Ascending aorta (tissue), 2 donors: ENCODE results near the gene ZNF132. TPM values are rescaled to one million over a fixed set of nuclear protein-coding genes. Genes with fewer than 3 reads are reported as not detected.

ENCODE experiments used
- DNase-seq, 2 donors: peaks; one replicate each; pipeline ENCODE4 v3.0.0-alpha.2; 2019; ENCODE audit warnings: low spot score in 2 of 2
- H3K27ac ChIP-seq, 2 donors: fragments of 200-600 bp; sonication (generic); one replicate each; pipeline ENCODE4 v1.5.1; 2016 to 2017; ENCODE audit warnings: mild to moderate bottlenecking in 1 of 2
- H3K27me3 ChIP-seq: fragments of 200-600 bp; sonication (generic); one replicate; pipeline ENCODE4 v1.5.1; 2017
- H3K36me3 ChIP-seq, 2 donors: fragments of 200-600 bp; sonication (generic); one replicate each; pipeline ENCODE4 v1.5.1; 2016
- H3K4me1 ChIP-seq, 2 donors: fragments of 200-600 bp; sonication (generic); one replicate each; pipeline ENCODE4 v1.5.1; 2016 to 2017; ENCODE audit warnings: mild to moderate bottlenecking in 1 of 2
- H3K4me3 ChIP-seq, 2 donors: fragments of 200-600 bp; sonication (generic); one replicate each; pipeline ENCODE4 v1.5.1; 2016 to 2017; ENCODE audit warnings: mild to moderate bottlenecking in 1 of 2
- H3K9me3 ChIP-seq, 2 donors: fragments of 200-600 bp; sonication (generic); one replicate each; pipeline ENCODE4 v1.5.1; 2016
- intact Hi-C: fragments of 100-400 bp; cut with DNase I; formaldehyde crosslinking; loops from one replicate; pipeline ENCODE4 v1.15.1; 2023
- total RNA-seq: library from RNA; depleted of rRNA; stranded (reverse); fragments of >200 nt; gene quantifications from one replicate; pipeline ENCODE4 v1.1.0, GENCODE V29; 2016
- TF ChIP-seq, protein P1 (sequence below), 3 experiments: fragments of 200-600 bp in 2 of 3; fragments of 450-650 bp in 1 of 3; sonication (generic) in 2 of 3; IDR thresholded peaks; one replicate each; pipeline ENCODE4 v1.5.1; 2016 to 2019; ENCODE audit warnings: antibody characterized with exemption in 3 of 3, mild to moderate bottlenecking in 1 of 3, moderate library complexity in 1 of 3

The ZNF132 gene
- total RNA-seq, 1 donor from 2014 or later: 5.2 TPM

GRCh38 chr19:58386576-58387337, 53.2 kb downstream of the ZNF132 start, which contains the start of gene RPS5:
Gene RPS5 (plus strand): TSS chr19:58387269. CDS start chr19:58388138, 869 bp downstream.
- H3K36me3 ChIP-seq: peaks cover 6 to 23% of the 10 kb centered on the region in 2 donors
- H3K4me3 ChIP-seq: peak within 1 kb of the TSS; percentile 81 to 84
- TF ChIP-seq, protein P1, sequence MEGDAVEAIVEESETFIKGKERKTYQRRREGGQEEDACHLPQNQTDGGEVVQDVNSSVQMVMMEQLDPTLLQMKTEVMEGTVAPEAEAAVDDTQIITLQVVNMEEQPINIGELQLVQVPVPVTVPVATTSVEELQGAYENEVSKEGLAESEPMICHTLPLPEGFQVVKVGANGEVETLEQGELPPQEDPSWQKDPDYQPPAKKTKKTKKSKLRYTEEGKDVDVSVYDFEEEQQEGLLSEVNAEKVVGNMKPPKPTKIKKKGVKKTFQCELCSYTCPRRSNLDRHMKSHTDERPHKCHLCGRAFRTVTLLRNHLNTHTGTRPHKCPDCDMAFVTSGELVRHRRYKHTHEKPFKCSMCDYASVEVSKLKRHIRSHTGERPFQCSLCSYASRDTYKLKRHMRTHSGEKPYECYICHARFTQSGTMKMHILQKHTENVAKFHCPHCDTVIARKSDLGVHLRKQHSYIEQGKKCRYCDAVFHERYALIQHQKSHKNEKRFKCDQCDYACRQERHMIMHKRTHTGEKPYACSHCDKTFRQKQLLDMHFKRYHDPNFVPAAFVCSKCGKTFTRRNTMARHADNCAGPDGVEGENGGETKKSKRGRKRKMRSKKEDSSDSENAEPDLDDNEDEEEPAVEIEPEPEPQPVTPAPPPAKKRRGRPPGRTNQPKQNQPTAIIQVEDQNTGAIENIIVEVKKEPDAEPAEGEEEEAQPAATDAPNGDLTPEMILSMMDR (IDR thresholded peaks at IDR 0.05): no peak
- DNase-seq: peak; percentile 87 to 98
- H3K27me3 ChIP-seq: no peaks in the 10 kb centered on the region
- no peaks in the 10 kb centered on the region for H3K9me3 ChIP-seq
- H3K4me1 ChIP-seq: peaks cover 10 to 31% of the 10 kb centered on the region in 2 donors
- peak within 1 kb of the TSS; percentile 87 to 96 for H3K27ac ChIP-seq
- intact Hi-C loops: loop anchor here (1.0 to 2.0 kb wide), 6 partner anchors 15 to 133 kb away; partner anchors contain the start of genes ZBTB45, ZNF132, ZNF324 and ZNF324B

DNA sequence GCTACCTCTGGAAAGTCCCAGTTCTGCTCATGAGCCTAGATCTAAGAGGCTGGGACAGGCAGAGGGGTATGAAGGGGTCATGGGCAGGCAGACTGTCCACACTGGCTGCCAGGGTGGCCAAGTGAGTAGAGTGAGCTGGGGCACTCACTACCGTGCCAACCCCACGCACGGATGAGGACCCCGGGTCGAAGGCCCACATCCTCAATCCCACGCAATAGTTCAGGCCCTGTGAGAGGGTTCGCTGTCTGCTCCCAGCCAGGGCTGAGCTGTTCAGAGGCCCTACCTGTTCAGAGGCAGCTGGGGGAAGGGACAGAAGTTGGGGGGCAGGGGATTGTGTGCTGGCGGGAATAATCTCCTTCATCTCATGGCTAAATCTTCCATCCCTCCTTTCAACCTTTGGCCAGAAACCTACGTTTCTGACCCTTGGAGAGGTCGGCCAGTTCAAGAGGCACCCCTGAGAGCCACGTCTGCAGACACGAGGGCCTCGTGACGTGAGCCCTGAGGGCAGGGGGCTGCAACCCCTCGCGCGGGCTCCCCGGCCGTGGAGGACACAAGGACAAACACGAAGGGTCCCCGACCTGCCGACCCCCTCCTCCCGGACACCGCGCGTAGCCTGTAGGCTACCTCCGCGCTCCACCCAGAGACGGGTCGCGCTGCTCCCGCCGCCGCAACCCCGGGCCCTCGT, 53.9 kb downstream of the ZNF132 start:
- Histone ChIP-seq H3K36me3 (peaks cover 4 to 18% of the 10 kb centered on the region in 2 donors), H3K27ac (peak overlapping the region; percentile 87 to 96), H3K4me3 (peak overlapping the region; percentile 81 to 84), H3K4me1 (peaks cover 10 to 36% of the 10 kb centered on the region in 2 donors), H3K27me3 (no peaks in the 10 kb centered on the region), H3K9me3 (no peaks in the 10 kb centered on the region)
- TF ChIP-seq, protein P1 (IDR thresholded peaks at IDR 0.05): no peak
- intact Hi-C loops: loop anchor here (1.0 to 2.0 kb wide), 3 partner anchors 54 to 81 kb away; partner anchors contain the start of genes ZNF132, ZNF324 and ZNF324B
- DNase-seq: no peak

- Histone ChIP-seq H3K9me3 (no peaks in the 10 kb centered on the region), H3K36me3 (peaks cover 4 to 12% of the 10 kb centered on the region in 2 donors), H3K4me1 (peaks cover 10 to 32% of the 10 kb centered on the region in 2 donors), H3K27ac (peak overlapping the region; percentile 87 to 96), H3K4me3 (peak overlapping the region; percentile 81 to 84), H3K27me3 (no peaks in the 10 kb centered on the region)
- intact Hi-C loops: no loop called here
- DNase-seq: no peak
- TF ChIP-seq, protein P1 (IDR thresholded peaks at IDR 0.05): no peak
Observed at GRCh38 chr19:58385313-58385890, 54.6 kb downstream of the ZNF132 start.

DNA sequence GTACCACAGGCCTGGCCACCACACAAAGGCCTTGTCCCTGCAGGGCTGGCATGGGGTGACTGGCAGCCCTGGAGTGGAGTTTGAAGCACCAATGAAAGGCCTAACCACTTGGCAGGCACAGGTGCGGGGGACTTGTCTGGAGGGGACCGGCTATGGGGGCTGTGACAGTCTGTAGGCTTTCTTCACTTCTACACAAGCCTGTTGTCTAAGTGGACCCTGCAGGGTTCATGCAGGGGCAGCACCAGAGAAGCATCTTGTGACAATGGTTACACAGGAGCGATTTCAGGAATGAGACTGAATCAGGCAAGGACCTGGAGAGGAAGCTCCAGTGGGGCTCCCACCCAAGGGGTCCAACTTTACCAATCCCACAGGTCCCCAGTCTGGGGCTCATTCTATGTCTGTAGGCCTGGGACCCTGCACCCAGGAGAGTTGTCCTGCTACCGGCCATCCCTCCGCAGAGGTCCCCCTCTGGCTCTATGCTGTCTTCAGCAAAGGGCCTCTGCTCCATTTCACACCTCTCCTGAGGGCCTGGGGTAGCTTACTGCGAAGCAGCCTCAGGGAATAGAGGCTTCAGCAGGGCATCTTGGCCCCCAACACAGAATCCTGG, 56.9 kb downstream of the ZNF132 start:
- no peak overlapping the region for H3K27ac ChIP-seq
- DNase-seq: no peak
- intact Hi-C loops: no loop called here
- H3K27me3 ChIP-seq: no peaks in the 10 kb centered on the region
- TF ChIP-seq, protein P1 (IDR thresholded peaks at IDR 0.05): no peak
- peaks cover 0 to under 1% of the 10 kb centered on the region in 2 donors for H3K36me3 ChIP-seq
- no peak overlapping the region for H3K4me3 ChIP-seq
- peaks cover 13 to 36% of the 10 kb centered on the region in 2 donors for H3K4me1 ChIP-seq
- no peaks in the 10 kb centered on the region for H3K9me3 ChIP-seq

Other genes starting within 250 kb of the ZNF132 start
- 3.9 TPM for gene ZNF544, start 211.2 kb downstream of the ZNF132 start, total RNA-seq
- 6.0 TPM for gene ZNF8, start 161.2 kb downstream of the ZNF132 start, total RNA-seq
- gene ERVK3-1, start 134.8 kb downstream of the ZNF132 start, total RNA-seq: 35.0 TPM
- gene ZSCAN22, start 113.2 kb downstream of the ZNF132 start, total RNA-seq: 1.9 TPM
- gene A1BG, start 86.7 kb downstream of the ZNF132 start, total RNA-seq: 0.32 TPM
- gene ZNF497, start 77.4 kb downstream of the ZNF132 start, total RNA-seq: not detected
- gene ZNF837, start 59.1 kb downstream of the ZNF132 start, total RNA-seq: not detected
- 1,483 TPM for gene RPS5, start 52.9 kb downstream of the ZNF132 start, total RNA-seq
- not detected for gene RNF225, start 44.5 kb downstream of the ZNF132 start, total RNA-seq
- gene ZNF584, start 31.5 kb downstream of the ZNF132 start, total RNA-seq: 17.9 TPM
- 2.2 TPM for gene ZNF324B, start 11.5 kb upstream of the ZNF132 start, total RNA-seq
- 2.1 TPM for gene ZNF324, start 26.9 kb upstream of the ZNF132 start, total RNA-seq
- 42.7 TPM for gene ZNF446, start 36.2 kb upstream of the ZNF132 start, total RNA-seq
- gene SLC27A5, start 71.8 kb upstream of the ZNF132 start, total RNA-seq: not detected
- 46.5 TPM for gene ZBTB45, start 79.7 kb upstream of the ZNF132 start, total RNA-seq
- 222 TPM for gene TRIM28, start 103.9 kb upstream of the ZNF132 start, total RNA-seq
- gene CHMP2A, start 115.0 kb upstream of the ZNF132 start, total RNA-seq: 154 TPM
- gene UBE2M, start 118.5 kb upstream of the ZNF132 start, total RNA-seq: 14.8 TPM
- gene MZF1, start 133.2 kb upstream of the ZNF132 start, total RNA-seq: 77.1 TPM